Testis (tissue), 3 donors: ENCODE measurements around the gene AQP2. TPM values are rescaled to one million over a fixed set of nuclear protein-coding genes. Genes with fewer than 3 reads are reported as not detected.

ENCODE experiments used
- DNase-seq: peaks from one replicate; pipeline ENCODE4 v3.0.0-alpha.2; 2019
- H3K27ac ChIP-seq, 2 donors: fragments of 200-600 bp; sonication (generic); one replicate each; pipeline ENCODE4 v1.5.1; 2019
- H3K27me3 ChIP-seq: fragments of 200-600 bp; sonication (generic); one replicate; pipeline ENCODE4 v1.5.1; 2019
- H3K36me3 ChIP-seq: fragments of 200-600 bp; sonication (generic); one replicate; pipeline ENCODE4 v1.5.1; 2017; ENCODE audit warnings: low read depth; ENCODE audit errors: missing control alignments
- H3K4me1 ChIP-seq: fragments of 200-600 bp; sonication (generic); one replicate; pipeline ENCODE4 v1.5.1; 2019
- H3K4me3 ChIP-seq, 2 donors: fragments of 200-600 bp; sonication (generic); one replicate each; pipeline ENCODE4 v1.5.1; 2017 to 2019
- H3K9me3 ChIP-seq: fragments of 200-600 bp; sonication (generic); one replicate; pipeline ENCODE4 v1.5.1; 2017
- CTCF ChIP-seq, 3 experiments: fragments of 450-650 bp in 2 of 3; fragments of 200-600 bp in 1 of 3; sonication (generic) in 1 of 3; IDR thresholded peaks; one replicate each; pipeline ENCODE4 v1.5.1; 2016 to 2019; ENCODE audit warnings: antibody characterized with exemption in 3 of 3, mild to moderate bottlenecking in 2 of 3, moderate library complexity in 1 of 3
- POLR2A ChIP-seq: fragments of 450-650 bp; IDR thresholded peaks from one replicate; pipeline ENCODE4 v1.6.1; 2017; ENCODE audit warnings: antibody characterized with exemption, mild to moderate bottlenecking, moderate library complexity
- WGBS, 2 donors: methylation state at CpG; one replicate each; pipeline ENCODE4 v1.1.5; 2018; 5-methylcytosine and 5-hydroxymethylcytosine counted together
- intact Hi-C: fragments of 100-400 bp; cut with DNase I; formaldehyde crosslinking; loops from one replicate; pipeline ENCODE4 v1.15.1; 2023; ENCODE audit warnings: low total_unique reads
- polyA plus RNA-seq: library from polyadenylated mRNA; stranded (reverse); fragments of 350-450 nt; fragmentation: Illumina TruSeq; extraction: RNeasy Lipid Tissue Mini Kit (QIAGEN cat#74804); gene quantifications from one replicate; pipeline ENCODE4 v1.2.3, GENCODE V29; 2014; ENCODE audit warnings: low read depth, low replicate concordance; ENCODE audit not compliant: insufficient read depth
- total RNA-seq, 2 donors: library from RNA; depleted of rRNA; stranded (reverse); fragments of >200 nt; gene quantifications; one replicate each; pipeline ENCODE4 v1.2.3, GENCODE V29; 2016

The AQP2 gene
- total and polyA plus RNA-seq, 3 donors from 2014 or later: 0.79 to 1.9 (median 1.1) TPM

DNA sequence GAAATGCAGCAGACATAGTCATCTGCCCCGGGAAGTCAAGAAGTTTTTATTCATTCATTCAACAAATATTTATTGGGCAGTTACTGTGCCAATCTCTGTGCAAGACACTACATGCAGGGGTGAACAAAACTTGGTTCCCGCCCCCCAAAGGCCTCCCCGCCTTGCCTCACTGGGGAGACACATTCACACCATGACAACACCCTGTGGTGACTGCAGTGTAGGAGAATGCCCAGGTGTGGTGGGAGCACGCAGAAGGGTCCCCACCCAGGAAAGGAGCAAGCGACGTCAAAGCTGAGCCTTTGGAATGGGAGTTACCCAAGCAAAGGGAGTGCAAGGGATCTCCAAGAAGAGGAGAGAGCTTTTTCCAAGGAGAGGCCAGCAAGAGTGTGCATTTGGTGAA is 20.6 kb downstream of the AQP2 start:
- 91% methylated on average over 6 of the region's 6 CpGs for WGBS, 2 donors
- no peaks in the 10 kb centered on the region for H3K9me3 ChIP-seq
- no peak overlapping the region for H3K4me3 ChIP-seq
- H3K36me3 ChIP-seq: no peaks in the 10 kb centered on the region
- peaks cover 21% of the 10 kb centered on the region for H3K4me1 ChIP-seq
- no peaks in the 10 kb centered on the region for H3K27me3 ChIP-seq
- DNase-seq: no peak
- intact Hi-C loops: loop anchor here (5.0 kb wide), 2 partner anchors 41 to 86 kb away; partner anchors contain the start of gene ASIC1
- H3K27ac ChIP-seq: no peak overlapping the region
- no peak for TF ChIP-seq POLR2A
- TF ChIP-seq CTCF (IDR thresholded peaks at IDR 0.05): no peak

DNA sequence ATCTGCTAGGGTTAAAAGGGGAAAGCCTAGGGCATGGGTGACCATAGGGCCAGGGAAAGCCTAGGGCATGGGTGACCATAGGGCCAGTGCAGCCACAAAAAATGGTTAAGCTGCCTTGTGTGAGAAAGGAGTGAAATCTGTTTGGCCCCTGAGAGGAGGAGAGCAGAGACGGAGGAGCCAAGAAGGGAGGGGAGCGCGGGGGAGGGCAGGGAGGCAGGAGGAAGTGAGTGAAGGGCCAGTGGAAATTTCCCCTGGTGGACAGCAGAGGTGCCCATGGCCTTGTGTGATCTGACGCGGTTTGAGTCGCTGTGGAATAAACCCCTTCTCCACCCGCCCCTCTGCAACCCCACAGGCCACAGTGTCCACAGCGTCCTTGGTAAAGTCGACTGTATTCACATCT is 21.6 kb downstream of the AQP2 start:
- H3K4me3 ChIP-seq: no peak overlapping the region
- H3K9me3 ChIP-seq: no peaks in the 10 kb centered on the region
- WGBS, 2 donors: 61 to 72% methylated on average over 9 of the region's 9 CpGs
- TF ChIP-seq CTCF (IDR thresholded peaks at IDR 0.05): no peak
- TF ChIP-seq POLR2A: no peak
- DNase-seq: no peak
- no peak overlapping the region for H3K27ac ChIP-seq
- no peaks in the 10 kb centered on the region for H3K27me3 ChIP-seq
- H3K36me3 ChIP-seq: no peaks in the 10 kb centered on the region
- peaks cover 20% of the 10 kb centered on the region for H3K4me1 ChIP-seq
- intact Hi-C loops: loop anchor here (5.0 kb wide), 2 partner anchors 40 to 85 kb away; partner anchors contain the start of gene ASIC1

DNA sequence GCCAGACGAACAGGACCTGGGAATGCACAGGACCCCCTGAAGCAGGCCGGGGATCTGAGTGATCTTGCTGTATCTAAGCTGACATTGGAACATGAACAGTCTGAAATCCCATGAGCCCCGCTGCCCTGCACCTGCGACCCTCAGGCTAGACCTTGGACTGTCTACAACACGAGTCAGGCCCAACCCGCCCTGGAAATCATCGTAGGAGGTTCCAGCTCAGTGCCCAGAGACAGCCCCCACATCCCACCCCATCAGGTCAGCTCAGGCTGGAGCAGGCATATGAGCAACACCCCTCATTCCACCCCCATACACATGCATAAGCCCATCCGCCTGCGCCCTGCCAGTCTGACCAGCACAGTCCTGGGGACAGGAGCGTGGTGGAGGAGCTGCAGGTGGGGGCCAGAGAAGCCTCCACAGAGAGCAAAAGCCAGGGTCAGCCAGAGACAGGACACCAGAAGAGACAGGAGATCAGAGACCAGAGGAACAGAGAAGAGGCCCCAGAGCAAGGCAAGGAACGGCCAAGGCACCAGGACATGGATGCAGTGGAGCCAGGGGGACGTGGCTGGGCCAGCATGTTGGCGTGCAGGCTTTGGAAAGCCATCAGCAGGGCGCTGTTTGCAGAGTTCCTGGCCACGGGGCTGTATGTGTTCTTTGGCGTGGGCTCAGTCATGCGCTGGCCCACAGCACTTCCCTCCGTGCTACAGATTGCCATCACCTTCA is 22.3 kb downstream of the AQP2 start, which contains the start of gene AQP6:
Gene AQP6 (plus strand): TSS at position 307 of the 720 bp plus-strand sequence. CDS start 227 bp downstream, at position 534.
- TF ChIP-seq POLR2A (no peak), CTCF (IDR thresholded peaks at IDR 0.05) (no peak)
- peaks cover 13% of the 10 kb centered on the region for H3K4me1 ChIP-seq
- H3K4me3 ChIP-seq: no peak within 1 kb of the TSS
- WGBS, 2 donors: 79 to 95% methylated on average over 15 to 18 of the region's 18 CpGs
- DNase-seq: no peak
- H3K27me3 ChIP-seq: no peaks in the 10 kb centered on the region
- H3K9me3 ChIP-seq: no peaks in the 10 kb centered on the region
- intact Hi-C loops: loop anchor here (5.0 kb wide), 2 partner anchors 40 to 84 kb away; partner anchors contain the start of gene ASIC1
- no peak within 1 kb of the TSS for H3K27ac ChIP-seq
- no peaks in the 10 kb centered on the region for H3K36me3 ChIP-seq

DNA sequence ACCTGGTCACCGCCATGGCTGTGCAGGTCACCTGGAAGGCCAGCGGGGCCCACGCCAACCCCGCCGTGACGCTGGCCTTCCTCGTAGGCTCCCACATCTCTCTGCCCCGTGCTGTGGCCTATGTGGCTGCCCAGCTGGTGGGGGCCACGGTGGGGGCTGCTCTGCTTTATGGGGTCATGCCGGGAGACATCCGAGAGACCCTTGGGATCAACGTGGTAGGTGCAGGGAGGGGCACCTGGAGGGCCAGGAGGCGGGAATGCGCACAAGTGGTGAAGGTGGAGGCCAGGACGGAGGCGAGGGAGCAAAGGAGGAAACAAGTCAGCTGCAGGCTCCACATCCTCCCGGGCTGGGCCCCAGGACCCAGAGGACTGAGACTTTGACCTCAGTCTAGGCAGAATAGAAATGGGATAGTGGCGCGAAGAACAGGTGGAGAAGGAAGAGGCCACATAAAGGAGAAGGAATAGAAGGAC is 22.9 kb downstream of the AQP2 start:
- TF ChIP-seq CTCF (IDR thresholded peaks at IDR 0.05): no peak
- TF ChIP-seq POLR2A: no peak
- intact Hi-C loops: loop anchor here (5.0 kb wide), 2 partner anchors 39 to 84 kb away; partner anchors contain the start of gene ASIC1
- Histone ChIP-seq H3K4me1 (peaks cover 13% of the 10 kb centered on the region), H3K27me3 (no peaks in the 10 kb centered on the region), H3K9me3 (no peaks in the 10 kb centered on the region), H3K4me3 (no peak overlapping the region), H3K36me3 (no peaks in the 10 kb centered on the region), H3K27ac (no peak overlapping the region)
- 84 to 87% methylated on average over 16 to 19 of the region's 19 CpGs for WGBS, 2 donors
- DNase-seq: no peak
